NCI-H1694 (cell line): ENCODE data around the gene EIF3I.

ENCODE experiments used
- DNase-seq: peaks from one replicate; lab custom pipeline; 2025; lab: John Stamatoyannopoulos, UW

The EIF3I gene

DNA sequence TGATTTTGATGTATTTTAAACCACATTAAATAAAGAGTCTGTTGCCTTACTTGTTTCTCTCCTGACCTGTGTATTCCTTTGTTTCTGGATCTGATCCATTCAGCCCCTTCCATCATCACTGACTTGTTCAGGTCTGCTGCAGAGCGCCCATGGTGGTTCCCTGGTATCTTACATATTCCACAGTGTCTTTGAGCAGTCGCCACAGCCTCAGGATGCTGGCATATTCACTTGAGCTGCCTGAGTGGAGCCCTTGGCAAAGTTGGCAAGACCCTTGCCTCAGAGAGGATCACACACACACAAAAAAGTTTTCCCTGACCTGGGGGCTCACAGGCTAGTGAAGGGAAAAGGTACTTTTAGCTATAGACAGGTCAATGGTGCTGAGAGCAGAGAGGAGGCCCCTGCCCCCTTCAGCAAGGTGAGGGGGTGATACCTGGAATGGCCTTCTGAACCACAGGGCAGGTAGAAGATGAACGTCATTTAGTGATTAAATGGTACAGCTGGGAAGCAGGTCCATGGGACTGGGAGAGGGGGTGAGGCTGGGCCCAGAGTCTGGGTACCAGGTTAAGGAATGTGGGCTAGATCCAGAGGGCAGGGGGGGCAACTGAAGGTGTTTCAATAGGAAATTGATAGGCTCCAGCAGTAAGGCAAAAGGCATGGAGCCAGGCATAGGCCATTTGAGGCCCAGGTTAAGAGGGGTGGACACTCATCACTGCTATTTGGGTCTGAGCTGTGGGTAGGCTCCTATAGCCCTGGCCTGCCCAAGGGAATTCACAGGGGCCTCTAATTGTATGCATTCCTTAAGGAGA lies 23.8 kb upstream of the EIF3I start:
- no peak for DNase-seq

DNA sequence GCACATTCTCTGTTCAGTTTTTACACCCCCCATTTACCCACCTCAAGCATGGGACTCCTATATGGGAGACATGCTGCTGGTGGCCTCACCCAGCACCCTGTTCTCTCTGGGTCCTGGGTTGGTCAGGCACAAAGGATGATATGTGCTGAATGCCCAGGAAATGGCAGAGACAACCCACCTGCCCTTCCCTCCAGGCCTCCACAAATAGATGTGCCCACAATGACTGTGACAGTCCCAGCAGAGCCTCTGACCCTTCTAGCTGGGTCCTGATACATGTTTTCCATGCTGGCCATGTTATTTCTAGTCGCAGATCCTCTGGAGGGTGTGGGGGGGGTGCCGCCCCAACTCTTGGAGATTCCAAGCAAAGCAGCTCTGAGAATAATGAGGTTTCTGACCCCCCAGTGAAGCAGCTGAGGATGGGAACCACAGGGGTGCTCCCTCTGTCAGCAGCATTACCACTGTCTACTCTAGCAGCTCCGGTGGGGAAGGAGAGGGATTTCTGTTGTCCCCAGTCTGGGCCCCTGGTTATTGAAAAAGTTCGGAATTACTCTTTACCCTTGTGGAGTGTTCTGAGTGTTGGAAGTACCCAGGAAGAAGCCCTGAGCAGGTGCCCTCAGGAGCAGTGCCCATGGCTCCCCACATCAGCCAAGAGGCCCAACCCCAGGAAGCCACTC lies 23.0 kb upstream of the EIF3I start:
- DNase-seq: no peak

DNA sequence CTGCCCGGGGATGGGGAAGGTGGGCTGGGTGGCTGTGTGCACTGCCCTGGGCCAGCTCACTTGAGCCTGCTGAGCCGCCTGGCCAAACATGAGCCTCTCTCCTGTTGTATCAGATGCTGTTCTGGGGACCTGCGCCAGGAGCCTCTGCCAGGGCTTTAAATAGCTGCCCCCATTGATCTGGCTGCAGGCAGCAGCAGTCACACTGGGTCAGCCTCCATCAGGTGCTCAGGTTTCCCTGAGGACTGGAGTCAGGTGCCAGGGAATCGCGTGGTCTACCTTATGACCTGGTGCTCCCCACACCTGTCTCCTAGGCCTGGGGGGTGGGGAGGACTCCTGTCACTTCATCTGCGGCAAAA lies 22.5 kb upstream of the EIF3I start:
- DNase-seq: no peak

DNA sequence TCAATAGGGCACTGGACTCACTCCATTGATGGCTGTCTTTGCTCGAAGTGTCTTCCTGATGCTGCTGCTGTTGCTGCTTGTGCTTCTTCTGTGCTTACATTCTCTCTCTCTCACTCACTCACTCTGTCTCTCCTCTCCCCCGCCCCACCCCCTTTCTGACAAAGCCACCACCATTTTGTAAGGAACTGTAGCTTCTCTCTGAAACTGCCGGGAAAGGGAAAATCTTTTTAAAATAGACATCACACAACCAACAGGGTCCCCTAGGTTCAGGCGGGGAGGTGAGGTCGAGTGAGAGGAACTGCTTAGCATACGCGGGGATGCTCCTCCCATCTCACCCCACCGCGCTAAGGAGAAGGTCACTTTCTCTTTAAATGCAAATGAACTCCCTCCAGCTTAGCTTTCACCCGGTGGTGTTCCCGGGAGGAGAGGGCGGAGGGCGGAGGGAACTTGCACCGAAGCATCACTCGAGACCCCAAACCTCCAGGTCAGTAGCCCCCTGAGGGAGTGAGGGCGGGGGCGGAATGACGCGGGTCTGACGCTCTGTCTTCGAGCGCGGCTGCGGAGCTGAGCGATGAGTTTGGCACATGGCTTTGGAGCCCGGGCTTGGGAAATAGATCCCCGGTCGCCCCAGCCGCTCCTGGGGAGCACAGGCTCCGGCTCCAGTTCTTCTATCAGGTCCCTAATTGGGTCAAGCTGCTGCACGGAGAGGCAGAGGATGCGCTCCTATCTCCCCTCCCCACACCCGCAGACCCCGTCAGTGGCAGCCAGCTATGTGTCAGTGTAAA lies 21.8 kb upstream of the EIF3I start, which contains the start of gene CCDC28B:
Gene CCDC28B (plus strand): TSS at position 370 of the 785 bp plus-strand sequence. CDS start 1,341 bp downstream, outside the sequence.
- no peak for DNase-seq

DNA sequence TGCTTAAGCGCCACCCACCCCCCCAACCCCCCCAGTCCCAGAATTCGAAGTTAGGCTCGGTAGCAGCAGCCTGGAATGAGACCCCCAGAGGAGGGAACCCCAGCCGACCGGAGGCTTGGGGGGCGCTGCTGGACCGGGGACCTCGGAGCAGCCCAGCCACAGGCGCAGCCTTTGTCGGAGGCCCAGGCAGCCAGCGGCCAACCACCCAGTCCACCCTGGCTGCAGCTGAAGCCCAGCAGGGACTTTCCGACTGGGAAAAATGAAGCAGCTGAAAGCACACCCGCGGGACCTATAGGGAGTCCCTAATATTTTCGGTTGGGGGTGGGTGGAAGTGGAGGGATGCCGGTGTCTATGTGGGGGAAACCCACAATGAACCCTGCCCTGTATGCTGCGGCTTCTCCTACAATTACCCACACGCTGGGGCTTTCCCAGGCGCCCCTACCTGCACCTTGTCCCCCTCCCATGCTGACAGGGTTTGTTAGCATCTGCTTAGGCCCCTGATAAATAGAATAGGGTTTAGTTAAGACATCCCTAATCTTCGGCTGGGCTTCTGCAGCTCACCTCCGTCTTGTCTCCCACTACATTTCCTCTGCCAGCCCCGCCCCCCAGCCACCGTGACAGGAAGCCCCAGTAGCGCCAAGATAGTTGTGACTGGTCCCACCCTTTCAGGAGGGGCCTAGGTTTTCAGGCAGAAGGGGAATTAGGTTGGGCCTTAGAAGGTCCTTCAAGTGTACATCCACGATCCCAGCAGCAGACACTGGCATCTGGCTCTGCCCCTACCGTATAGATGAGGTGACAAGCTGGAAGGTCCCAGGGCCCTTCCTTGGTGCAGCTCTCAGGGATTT lies 21.0 kb upstream of the EIF3I start:
- DNase-seq: no peak

DNA sequence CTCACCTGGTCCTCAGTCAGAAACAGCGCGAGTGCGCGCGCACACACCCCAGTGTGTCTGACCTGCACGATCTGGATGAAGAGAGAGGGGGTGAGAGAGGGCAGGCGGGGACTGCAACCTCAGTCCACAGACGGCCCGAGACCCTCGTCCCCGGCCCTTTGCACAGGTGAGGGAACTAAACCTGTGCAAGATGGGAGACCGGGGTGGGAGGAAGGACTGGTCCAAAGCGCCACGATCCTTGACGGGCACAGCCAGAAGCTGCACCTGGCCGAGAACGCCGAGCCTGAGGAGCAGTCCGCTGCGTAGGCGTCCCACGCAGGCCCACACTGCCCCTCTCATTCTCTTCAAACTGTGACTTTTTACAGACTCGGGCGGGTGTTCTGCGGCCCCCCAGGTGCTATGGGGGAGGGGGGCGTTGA lies 17.3 kb upstream of the EIF3I start:
- no peak for DNase-seq

DNA sequence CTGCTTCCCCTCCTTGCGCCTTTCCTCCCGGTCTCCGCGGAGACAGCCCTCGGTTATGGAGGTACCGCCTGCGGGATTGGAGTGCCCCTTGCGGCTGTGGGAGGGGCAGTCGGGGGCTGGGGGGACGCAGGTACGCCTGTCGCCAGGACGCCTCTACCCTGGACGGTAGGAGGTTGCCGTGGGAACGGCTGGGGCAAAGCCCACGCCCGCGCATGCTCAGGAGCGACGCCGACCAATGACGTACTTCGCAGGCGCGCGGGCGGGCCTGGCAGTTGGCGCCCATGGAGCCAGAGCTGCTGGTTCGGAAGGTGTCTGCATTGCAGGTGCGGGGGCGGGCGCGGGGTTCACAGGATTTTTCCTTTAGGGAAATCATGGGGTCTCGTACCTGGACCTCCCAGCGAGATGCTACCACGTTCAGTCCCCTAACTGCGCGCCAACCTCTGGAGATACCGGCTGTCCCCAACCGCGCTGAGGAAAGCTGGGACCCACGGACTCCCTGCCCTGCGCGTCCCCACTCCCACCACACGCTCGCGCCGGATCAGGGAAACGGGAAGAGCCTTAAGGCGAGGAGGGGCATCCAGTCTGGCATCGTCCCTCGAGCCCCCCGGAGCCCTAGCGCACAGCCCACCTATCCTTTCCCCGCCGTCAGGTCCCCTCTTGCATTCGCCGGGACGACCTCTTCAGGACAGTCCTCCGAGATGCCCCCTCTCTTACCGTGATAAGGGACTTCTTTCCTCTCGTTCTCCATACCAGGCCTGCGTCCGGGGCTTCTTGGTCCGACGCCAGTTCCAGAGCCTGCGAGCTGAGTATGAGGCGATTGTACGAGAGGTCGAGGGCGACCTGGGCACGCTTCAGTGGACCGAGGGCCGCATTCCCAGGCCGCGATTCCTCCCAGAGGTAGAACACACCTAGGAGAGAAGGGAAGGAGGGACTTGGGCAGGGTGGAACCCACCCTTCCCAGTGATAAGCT lies 16.5 kb upstream of the EIF3I start, which contains the start of gene IQCC:
Gene IQCC (plus strand): TSS at position 271 of the 970 bp plus-strand sequence. CDS start 11 bp downstream, at position 282.
- DNase-seq: peak; percentile 57

DNA sequence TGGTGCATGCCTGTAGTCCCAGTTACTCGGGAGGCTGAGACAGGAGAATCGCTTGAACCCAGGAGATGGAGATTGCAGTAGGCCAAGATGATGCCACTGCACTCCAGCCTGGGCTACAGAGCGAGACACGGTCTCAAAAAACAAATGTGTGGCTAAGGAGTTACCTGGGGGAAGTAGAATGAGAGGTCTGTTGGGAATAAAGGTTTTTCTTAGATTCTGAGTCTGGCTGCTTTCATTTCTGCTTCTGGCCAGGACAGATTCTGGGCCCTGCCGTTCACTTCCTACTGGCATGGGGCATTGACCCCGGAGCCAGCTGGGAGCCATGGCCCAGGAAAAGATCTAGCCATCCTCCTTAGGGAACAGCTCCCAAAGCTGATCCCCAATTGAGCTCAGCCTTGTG lies 13.7 kb upstream of the EIF3I start:
- DNase-seq: no peak

DNA sequence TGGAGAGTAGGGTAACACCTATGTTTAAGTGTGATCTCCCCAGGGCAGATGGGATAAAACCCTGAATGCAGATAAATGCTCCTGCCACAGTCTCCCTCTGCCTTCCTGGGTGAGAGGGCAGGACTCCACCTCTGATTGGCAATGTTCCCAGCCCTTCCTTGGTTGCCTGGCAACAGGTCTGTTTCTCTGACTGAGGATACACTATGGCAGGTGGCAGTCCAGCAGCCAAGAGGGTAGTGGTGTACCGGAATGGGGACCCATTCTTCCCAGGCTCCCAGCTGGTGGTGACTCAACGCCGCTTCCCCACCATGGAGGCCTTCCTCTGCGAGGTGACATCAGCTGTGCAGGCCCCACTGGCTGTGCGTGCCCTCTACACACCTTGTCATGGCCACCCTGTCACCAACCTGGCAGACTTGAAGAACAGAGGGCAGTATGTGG lies 13.3 kb upstream of the EIF3I start, which contains the start of gene DCDC2B:
Gene DCDC2B (plus strand): TSS at position 199 of the 438 bp plus-strand sequence. CDS start 5 bp downstream, at position 204.
- no peak for DNase-seq

DNA sequence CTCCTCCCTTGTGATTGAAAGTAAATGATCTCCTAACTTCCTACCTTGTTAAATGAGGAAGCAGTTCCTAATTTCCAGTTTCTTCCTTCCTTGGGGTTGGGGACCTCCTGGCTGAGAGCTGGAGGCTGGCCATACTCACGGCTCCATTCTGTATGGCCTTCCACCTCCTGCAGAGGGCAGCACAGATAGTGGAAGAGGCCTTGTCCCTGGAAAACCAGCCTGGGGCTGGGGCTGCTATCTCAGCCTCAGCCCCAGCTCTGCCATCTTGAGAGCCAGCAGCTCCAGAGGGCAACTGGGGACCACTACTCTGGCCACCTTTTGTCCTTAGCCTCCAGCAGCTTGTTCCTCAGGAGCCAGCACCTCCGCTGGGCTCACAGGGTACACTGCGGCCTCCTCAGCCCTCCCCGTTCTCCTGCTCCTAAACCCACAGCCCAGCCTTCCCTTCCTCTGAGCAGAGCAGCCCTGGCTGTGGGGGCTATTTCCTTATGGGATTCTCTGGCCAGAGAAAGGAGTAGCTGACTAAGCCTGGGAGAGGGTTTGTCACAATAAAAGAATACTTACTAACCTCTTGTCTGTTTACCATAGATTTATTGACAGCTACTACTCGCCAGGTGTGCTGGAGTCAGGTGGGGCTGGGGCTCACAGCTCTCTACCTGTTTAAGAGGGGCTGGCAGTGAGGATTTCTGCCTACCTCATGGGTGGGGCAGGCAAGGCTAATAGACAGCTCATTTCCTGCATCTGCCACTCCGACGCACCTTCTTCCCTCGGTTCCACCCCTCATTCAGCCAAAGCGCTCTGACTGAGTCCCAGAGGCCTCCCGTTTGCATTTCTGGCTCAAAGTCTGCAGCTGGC lies 6.4 kb upstream of the EIF3I start:
- DNase-seq: peak; percentile 32

DNA sequence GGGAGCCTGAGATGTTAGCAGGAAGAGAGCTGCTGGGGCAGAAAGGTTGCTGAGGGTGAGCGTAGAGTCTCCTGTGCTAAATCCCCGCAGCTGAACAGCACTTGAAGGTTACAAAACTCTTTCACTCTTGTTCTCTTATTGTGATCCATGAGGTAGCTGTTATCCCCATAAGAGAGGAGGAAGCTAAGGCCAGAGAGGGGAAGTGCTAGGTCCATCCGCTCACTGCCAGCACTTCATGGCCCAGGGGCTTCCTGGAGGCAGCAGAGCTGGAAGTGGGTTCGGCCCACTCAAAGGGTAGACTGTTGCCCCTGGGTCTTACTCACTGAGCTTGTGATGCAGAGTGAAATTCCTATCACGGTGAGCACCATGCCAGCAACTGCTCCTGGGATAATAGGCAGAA lies 5.6 kb upstream of the EIF3I start:
- no peak for DNase-seq

DNA sequence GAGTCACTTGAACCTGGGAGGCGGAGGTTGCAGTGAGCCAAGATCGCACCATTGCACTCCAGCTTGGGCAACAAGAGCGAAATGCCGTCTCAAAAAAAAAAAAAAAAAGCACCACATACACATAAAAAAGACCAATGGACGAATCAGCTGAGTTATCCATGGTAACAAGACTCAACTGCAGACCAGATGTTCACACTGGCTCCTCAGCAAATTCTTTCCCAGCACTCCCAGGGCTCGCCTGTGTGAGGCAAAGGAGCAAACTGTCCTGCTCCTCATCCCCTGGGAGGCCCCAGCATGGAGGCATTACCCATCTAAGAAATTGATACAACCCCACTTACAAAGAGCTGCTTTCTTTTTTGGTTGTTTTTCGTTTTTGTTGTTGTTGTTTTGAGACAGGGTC lies 3.2 kb upstream of the EIF3I start:
- no peak for DNase-seq

DNA sequence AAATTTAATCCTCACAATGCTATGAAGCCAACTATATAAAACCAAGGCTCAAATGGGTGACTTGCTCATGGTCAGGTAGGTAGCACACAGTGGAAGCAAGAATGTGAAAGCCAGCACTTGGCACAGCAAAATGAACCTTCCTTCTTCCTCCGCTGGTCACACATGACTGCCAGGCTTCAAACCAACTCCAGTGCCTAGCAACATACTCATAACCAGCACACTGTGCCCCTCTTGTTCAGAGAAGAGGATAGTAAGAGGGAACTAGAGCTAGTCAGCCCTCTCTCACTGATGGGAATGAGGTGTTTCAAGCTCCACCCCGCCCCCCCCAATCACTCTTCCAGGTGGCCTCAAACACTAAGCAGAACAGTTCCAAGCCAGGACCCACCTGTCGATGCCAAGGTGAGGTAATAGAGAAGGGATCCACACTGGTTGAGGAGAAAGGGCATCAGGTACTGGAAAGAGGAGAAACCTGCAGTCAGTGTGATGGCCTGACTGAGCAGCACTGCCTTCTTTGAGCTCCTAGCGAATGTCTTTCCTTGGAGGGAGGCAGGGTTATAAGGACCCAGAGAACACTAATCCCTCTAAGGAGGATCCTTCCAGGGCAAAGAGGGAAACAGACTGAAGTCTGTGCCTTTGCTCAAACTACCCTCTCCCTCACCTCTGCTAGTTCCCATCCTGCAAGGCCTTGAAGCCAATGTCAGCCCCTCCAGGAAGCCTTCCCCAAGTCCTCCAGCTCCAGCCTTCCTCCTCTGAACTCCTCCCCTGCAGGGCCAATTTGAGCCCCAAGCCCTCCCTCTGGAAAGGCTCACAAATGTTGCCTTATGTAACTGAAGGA lies 1.2 kb upstream of the EIF3I start:
- no peak for DNase-seq

DNA sequence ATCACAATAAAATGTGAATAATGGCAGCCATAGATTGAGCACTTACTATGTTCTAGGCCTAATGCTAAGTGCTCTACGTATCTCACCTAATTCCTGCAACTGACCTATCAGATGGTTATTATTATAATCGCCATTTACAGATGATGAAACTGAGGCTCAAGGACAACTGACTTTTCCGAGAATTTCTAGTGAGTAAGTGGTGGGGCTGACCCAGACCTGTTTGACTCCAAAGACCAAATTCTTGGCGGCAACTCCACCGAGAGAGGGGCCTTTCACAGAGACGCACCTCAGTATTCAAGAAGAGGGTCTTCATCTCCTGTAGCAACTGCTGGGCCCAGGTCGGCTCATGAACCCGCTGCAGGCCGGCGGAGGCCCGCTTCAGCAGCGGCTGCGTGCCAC lies 627 bp upstream of the EIF3I start:
- DNase-seq: no peak

DNA sequence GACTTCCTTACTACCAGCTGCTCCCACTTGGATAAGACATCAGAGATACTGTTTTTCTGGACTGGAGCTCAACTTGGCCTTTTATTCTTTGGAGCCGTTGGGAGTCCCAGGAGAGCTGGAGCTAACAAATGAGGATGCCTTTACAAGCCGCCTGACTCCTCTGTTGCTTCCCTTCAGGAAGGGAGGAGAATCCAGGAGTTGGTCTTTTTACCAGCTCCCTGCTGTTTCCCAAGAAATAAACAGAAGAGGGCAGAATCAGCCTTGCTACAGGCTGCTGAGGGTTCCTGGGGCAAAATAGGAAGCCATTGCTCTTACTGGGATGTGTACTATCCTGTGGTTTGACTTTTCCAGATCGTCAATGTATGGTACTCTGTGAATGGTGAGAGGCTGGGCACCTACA lies 1.5 kb downstream of the EIF3I start:
- no peak for DNase-seq

DNA sequence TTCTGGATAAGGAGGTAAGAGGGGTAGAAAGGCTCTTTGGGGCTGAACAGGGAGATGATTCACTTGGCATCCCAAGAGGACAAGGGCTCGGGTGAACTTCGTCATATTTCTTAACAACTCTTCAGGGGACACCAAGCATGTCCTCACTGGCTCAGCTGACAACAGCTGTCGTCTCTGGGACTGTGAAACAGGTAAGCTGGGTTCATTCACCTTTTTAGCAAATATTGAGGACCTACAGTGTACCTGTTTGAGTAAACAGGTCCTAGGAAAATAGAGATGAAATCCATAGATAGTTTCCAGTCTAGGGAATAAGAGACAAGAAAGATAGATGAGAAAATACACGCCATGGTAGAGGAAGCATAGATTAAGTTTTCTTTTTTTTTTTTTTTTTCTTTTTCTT lies 2.1 kb downstream of the EIF3I start:
- no peak for DNase-seq

DNA sequence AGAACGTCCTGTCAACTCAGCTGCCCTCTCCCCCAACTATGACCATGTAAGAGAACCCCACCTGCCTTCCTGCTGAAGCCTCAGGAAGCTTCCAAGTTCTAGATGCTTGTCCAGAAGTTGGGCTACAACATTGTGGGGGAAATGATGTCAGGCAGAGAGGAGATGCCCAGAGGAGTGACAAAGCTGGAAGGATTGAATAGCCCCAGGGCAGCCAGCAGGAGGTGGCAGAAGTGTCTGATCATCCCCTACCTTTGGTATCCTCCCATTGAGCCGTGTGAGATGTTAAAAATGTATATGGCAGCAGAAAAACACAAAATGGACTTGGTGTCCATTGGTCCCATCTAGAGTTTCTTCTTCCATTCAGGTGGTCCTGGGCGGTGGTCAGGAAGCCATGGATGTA lies 6.6 kb downstream of the EIF3I start:
- DNase-seq: no peak

DNA sequence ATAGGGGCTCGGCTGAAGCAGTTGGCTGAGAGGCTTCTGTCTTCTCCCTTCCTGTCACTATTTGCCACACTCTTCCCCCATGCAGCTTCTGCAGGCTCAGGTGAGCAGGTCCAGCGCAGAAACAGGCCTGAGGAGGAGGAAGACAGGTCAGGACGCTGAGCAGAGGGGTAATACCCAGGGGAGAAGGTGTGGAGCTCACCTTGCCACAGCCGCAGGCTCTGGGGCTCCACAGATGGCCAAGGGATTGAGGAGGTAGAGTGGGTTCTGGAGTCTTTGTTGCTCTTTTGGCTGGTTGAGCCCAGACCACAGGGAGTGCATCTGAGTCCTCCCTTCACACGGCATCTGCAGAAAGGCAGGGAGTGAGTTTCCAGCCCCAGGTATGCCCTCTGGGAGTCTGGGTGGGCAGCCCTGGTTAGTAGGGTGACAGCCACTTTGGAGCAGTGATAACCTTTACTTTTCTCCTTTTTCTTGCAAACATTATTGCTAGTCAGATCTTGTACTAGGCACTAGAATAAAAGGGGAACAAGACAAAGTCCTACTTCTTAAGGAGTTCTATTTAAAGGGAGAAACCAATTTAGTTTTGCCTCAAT lies 9.7 kb downstream of the EIF3I start:
- no peak for DNase-seq
